PFSK-1 (cell line): ENCODE data around the gene CCT3.

Experiments
- FOXP2 ChIP-seq: optimal IDR thresholded peaks from 2 replicates; pipeline ENCODE3; 2011; ENCODE audit warnings: borderline replicate concordance, control low read depth, inconsistent platforms; ENCODE audit not compliant: insufficient read depth; ENCODE audit errors: extremely low read length, extremely low read depth
- POLR2AphosphoS5 ChIP-seq: IDR thresholded peaks from 2 replicates; pipeline ENCODE4 v1.6.1; 2012; ENCODE audit warnings: low read depth, mild to moderate bottlenecking, control low read depth, low read length, moderate library complexity
- SIN3A ChIP-seq: IDR thresholded peaks from 2 replicates; pipeline ENCODE4 v1.6.1; 2012; ENCODE audit warnings: mild to moderate bottlenecking, low read length, moderate library complexity, borderline replicate concordance; ENCODE audit not compliant: insufficient read depth
- TAF1 ChIP-seq: IDR thresholded peaks from 2 replicates; pipeline ENCODE4 v1.6.1; 2012; ENCODE audit warnings: low read length, control low read depth, borderline replicate concordance; ENCODE audit not compliant: insufficient read depth
- TF ChIP-seq, protein P1 (sequence below), 2 experiments: IDR thresholded peaks; 2 replicates each; pipeline versions ENCODE4 v1.6.1 to v1.8.0; 2011 to 2012; ENCODE audit warnings: low read depth in 2 of 2, low read length in 2 of 2, control low read depth in 1 of 2, inconsistent platforms in 1 of 2, mild to moderate bottlenecking in 1 of 2, moderate library complexity in 1 of 2; ENCODE audit not compliant: insufficient read depth in 1 of 2

DNA sequence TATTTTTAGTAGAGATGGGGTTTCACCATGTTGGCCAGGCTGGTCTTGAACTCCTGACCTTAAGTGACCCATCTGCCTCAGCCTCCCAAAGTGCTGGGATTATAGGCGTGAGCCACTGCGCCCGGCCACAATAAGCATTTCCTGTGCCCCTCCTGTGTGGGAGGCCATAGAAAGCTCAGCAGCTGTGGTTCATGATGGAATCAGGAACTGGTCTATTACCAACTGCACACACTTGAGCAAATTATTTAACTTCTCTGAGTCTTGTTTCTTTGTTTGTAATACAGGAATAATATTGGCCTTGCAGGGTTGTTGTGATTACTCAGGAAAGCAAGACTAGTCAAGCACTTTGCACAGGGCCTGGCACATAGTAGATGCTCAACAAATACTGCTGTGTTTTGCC is 45.9 kb upstream of the CCT3 start:
- no peak for TF ChIP-seq POLR2AphosphoS5
- TF ChIP-seq TAF1 = no peak
- TF ChIP-seq, protein P1, sequence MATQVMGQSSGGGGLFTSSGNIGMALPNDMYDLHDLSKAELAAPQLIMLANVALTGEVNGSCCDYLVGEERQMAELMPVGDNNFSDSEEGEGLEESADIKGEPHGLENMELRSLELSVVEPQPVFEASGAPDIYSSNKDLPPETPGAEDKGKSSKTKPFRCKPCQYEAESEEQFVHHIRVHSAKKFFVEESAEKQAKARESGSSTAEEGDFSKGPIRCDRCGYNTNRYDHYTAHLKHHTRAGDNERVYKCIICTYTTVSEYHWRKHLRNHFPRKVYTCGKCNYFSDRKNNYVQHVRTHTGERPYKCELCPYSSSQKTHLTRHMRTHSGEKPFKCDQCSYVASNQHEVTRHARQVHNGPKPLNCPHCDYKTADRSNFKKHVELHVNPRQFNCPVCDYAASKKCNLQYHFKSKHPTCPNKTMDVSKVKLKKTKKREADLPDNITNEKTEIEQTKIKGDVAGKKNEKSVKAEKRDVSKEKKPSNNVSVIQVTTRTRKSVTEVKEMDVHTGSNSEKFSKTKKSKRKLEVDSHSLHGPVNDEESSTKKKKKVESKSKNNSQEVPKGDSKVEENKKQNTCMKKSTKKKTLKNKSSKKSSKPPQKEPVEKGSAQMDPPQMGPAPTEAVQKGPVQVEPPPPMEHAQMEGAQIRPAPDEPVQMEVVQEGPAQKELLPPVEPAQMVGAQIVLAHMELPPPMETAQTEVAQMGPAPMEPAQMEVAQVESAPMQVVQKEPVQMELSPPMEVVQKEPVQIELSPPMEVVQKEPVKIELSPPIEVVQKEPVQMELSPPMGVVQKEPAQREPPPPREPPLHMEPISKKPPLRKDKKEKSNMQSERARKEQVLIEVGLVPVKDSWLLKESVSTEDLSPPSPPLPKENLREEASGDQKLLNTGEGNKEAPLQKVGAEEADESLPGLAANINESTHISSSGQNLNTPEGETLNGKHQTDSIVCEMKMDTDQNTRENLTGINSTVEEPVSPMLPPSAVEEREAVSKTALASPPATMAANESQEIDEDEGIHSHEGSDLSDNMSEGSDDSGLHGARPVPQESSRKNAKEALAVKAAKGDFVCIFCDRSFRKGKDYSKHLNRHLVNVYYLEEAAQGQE (IDR thresholded peaks at IDR 0.05; ENCODE audit: insufficient read depth in 1 of 2, low read depth in 2 of 2, low read length in 2 of 2) = no peak
- TF ChIP-seq SIN3A = no peak
- no peak for TF ChIP-seq FOXP2
